Measurements from ENCODE around the gene TES. TPM values are rescaled to one million over a fixed set of nuclear protein-coding genes. Genes with fewer than 3 reads are reported as not detected.

TES gene
- total RNA-seq, 6 experiments from 2014 or later = 6.0 to 22.3 (median 12.5) TPM

DNA sequence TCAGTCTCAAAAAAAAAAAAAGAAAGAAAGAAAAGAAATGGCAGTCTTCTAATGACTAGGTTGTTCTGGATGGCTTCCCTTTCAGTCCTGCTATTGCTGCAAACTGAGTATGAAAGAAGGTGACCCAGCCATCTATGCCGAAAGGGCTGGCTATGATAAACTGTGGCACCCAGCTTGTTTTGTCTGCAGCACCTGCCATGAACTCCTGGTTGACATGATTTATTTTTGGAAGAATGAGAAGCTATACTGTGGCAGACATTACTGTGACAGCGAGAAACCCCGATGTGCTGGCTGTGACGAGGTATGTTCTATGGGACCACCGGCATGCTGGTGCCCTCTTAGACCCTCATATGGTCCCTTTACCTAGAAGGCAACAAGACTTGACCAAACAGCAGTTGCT, 41.3 kb downstream of the TES start:
- Histone ChIP-seq H3K9me3 (no peaks in the 10 kb centered on the region), H3K36me3 (no peaks in the 10 kb centered on the region)

DNA sequence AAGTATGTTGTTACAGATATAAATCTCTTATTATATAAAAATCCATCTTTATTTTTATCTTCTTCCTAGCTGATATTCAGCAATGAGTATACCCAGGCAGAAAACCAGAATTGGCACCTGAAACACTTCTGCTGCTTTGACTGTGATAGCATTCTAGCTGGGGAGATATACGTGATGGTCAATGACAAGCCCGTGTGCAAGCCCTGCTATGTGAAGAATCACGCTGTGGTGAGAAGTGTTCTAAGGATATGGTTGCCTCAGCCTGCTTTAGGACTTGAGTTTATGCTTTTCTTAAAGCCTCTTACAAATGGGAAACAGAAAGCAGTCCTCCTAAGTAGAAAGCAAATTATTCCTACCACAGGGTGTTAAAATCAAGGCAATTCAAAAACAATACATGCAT, 41.9 kb downstream of the TES start:
- Histone ChIP-seq H3K27me3 (no peaks in the 10 kb centered on the region), H3K36me3 (peaks cover 0 to under 1% (median 0%) of the 10 kb centered on the region in 4 donors), H3K4me3 (no peak overlapping the region), H3K27ac (no peak overlapping the region), H3K9me3 (no peaks in the 10 kb centered on the region), H3K4me1 (no peaks in the 10 kb centered on the region)
- TF ChIP-seq, protein P1, sequence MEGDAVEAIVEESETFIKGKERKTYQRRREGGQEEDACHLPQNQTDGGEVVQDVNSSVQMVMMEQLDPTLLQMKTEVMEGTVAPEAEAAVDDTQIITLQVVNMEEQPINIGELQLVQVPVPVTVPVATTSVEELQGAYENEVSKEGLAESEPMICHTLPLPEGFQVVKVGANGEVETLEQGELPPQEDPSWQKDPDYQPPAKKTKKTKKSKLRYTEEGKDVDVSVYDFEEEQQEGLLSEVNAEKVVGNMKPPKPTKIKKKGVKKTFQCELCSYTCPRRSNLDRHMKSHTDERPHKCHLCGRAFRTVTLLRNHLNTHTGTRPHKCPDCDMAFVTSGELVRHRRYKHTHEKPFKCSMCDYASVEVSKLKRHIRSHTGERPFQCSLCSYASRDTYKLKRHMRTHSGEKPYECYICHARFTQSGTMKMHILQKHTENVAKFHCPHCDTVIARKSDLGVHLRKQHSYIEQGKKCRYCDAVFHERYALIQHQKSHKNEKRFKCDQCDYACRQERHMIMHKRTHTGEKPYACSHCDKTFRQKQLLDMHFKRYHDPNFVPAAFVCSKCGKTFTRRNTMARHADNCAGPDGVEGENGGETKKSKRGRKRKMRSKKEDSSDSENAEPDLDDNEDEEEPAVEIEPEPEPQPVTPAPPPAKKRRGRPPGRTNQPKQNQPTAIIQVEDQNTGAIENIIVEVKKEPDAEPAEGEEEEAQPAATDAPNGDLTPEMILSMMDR (IDR thresholded peaks at IDR 0.05) = no peak
- TF ChIP-seq POLR2A (IDR thresholded peaks at IDR 0.05) = no peak
- DNase-seq (no peak), ATAC-seq (no peak)
- WGBS (ENCODE audit: insufficient coverage, low coverage, low lambda C conversion rate, missing lambda C conversion rate) = 86% methylated on average over 3 of the region's 3 CpGs
- intact Hi-C loops (cut with DNase I) = loop anchor here in 1 of 2 donors (10.0 kb wide), 1 partner anchor 273 kb away; the partner anchor contains the start of gene CAV1

More for the DNA sequence above, 41.3 kb downstream of the TES start:
- no peaks in the 10 kb centered on the region for H3K4me1 ChIP-seq
- TF ChIP-seq, protein P1 (IDR thresholded peaks at IDR 0.05) = no peak
- no peak for TF ChIP-seq POLR2A (IDR thresholded peaks at IDR 0.05)
- H3K27ac ChIP-seq = no peak overlapping the region
- no CpG with 5 or more reads among the region's 5 CpGs for WGBS (ENCODE audit: insufficient coverage, low coverage, low lambda C conversion rate, missing lambda C conversion rate)
- no peak overlapping the region for H3K4me3 ChIP-seq
- intact Hi-C loops (cut with DNase I) = loop anchor here in 1 of 2 donors (10.0 kb wide), 1 partner anchor 273 kb away; the partner anchor contains the start of gene CAV1
- no peaks in the 10 kb centered on the region for H3K27me3 ChIP-seq
- DNase-seq = no peak
- ATAC-seq = no peak

DNA sequence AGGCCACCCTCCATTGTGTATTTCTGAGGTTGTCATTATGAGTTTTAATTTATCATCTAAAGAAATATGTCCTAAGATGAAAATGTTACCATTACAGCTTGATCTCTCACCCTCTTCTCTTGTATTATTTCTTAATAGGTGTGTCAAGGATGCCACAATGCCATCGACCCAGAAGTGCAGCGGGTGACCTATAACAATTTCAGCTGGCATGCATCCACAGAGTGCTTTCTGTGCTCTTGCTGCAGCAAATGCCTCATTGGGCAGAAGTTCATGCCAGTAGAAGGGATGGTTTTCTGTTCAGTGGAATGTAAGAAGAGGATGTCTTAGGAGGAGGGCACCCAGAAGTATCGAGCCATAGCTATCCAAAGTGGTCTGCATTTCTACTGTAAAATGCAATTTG, 46.8 kb downstream of the TES start:
- Histone ChIP-seq H3K27me3 (no peaks in the 10 kb centered on the region), H3K27ac (no peak overlapping the region), H3K36me3 (peaks cover 0 to 6% (median 0%) of the 10 kb centered on the region in 4 donors), H3K4me1 (peaks cover 0 to 4% (median 0%) of the 10 kb centered on the region in 4 donors), H3K9me3 (no peaks in the 10 kb centered on the region), H3K4me3 (no peak overlapping the region)
- TF ChIP-seq, protein P1 (IDR thresholded peaks at IDR 0.05) = no peak
- TF ChIP-seq POLR2A (IDR thresholded peaks at IDR 0.05) = no peak
- intact Hi-C loops (cut with DNase I) = loop anchor here in 1 of 2 donors (10.0 kb wide), 1 partner anchor 268 kb away; the partner anchor contains the start of gene CAV1
- ATAC-seq (no peak), DNase-seq (no peak)
- WGBS (ENCODE audit: insufficient coverage, low coverage, low lambda C conversion rate, missing lambda C conversion rate) = 57% methylated on average over 3 of the region's 3 CpGs

DNA sequence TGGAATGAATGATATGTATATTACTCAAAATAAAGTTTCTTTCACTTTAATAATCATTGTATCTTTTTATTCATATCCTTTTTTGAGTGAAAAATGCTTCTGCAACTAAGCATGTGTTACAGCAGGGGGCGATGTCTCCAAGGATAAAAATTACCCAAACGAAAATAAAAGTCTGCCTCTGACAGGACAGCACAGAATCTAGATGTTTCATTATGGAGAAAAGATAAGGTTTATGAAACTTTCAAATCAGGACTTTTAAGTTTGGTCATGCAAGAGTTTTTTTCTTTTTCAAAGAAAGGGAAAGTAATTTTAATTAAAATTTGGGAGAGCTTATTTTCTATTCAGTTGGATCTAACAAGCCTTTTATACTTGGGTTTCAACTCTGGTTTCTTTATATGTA, 48.4 kb downstream of the TES start:
- H3K4me3 ChIP-seq = no peak overlapping the region
- peaks cover 0 to 6% (median 0%) of the 10 kb centered on the region in 4 donors for H3K36me3 ChIP-seq
- ATAC-seq = peak; percentile 81 to 91 (median 82)
- intact Hi-C loops (cut with DNase I) = loop anchor here in 1 of 2 donors (10.0 kb wide), 1 partner anchor 266 kb away; the partner anchor contains the start of gene CAV1
- no peaks in the 10 kb centered on the region for H3K27me3 ChIP-seq
- H3K27ac ChIP-seq = no peak overlapping the region
- no peaks in the 10 kb centered on the region for H3K9me3 ChIP-seq
- no peak for DNase-seq
- H3K4me1 ChIP-seq = peaks cover 0 to 4% (median 0%) of the 10 kb centered on the region in 4 donors
- WGBS (ENCODE audit: insufficient coverage, low coverage, low lambda C conversion rate, missing lambda C conversion rate) = 0% methylated on average over 2 of the region's 2 CpGs
- TF ChIP-seq POLR2A (IDR thresholded peaks at IDR 0.05) = no peak
- TF ChIP-seq, protein P1 (IDR thresholded peaks at IDR 0.05) = peak; percentile 65 to 93 (median 74)

Data from right lobe of liver (tissue), 6 donors.